HepG2 (cell line): ENCODE results near the gene SRGAP2B.
"Not testable (repeated sequence)": the region's sequence is repeated elsewhere in the genome, so short reads cannot be mapped to it uniquely, and the experiment has no call there.

Experiments used
- CTCF ChIP-seq: sonication (generic); formaldehyde crosslinking; IDR thresholded peaks from 2 replicates; pipeline ENCODE4 v1.5.0; 2020; ENCODE audit warnings: mild to moderate bottlenecking, missing genetic modification reagents, moderate library complexity
- EZH2 ChIP-seq: conservative IDR thresholded peaks from 2 replicates; pipeline ENCODE4 v1.6.1; 2012; ENCODE audit warnings: mild to moderate bottlenecking, low read depth, low read length, moderate library complexity
- FOXA3 ChIP-seq: IDR thresholded peaks from 2 replicates; pipeline ENCODE4 v1.6.1; 2016; ENCODE audit warnings: missing genetic modification reagents, missing compliant biosample characterization
- RAD21 ChIP-seq: fragments of 450-650 bp; formaldehyde crosslinking; IDR thresholded peaks from 2 replicates; pipeline ENCODE4 v1.5.0; 2020; ENCODE audit warnings: mild to moderate bottlenecking
- SMC3 ChIP-seq: IDR thresholded peaks from 2 replicates; pipeline ENCODE4 v1.6.1; 2011; ENCODE audit warnings: low read length, improper control_type of control experiment
- TBL1XR1 ChIP-seq: fragments of 150-350 bp; IDR thresholded peaks from 2 replicates; pipeline ENCODE4 v1.6.1; 2014; ENCODE audit warnings: borderline replicate concordance, low read length; ENCODE audit not compliant: partially characterized antibody
- ZBTB26 ChIP-seq: IDR thresholded peaks from 2 replicates; pipeline ENCODE4 v1.6.1; 2016; ENCODE audit warnings: missing compliant biosample characterization, missing genetic modification reagents, borderline replicate concordance
- ZBTB40 ChIP-seq, 2 experiments: fragments of 450-650 bp in 1 of 2; sonication (generic) in 1 of 2; formaldehyde crosslinking in 1 of 2; IDR thresholded peaks; 2 replicates each; pipeline versions ENCODE4 v1.6.1 to v1.8.0; 2016 to 2022; ENCODE audit warnings: antibody characterized with exemption in 1 of 2, mild to moderate bottlenecking in 1 of 2, missing genetic modification reagents in 1 of 2
- ZBTB43 ChIP-seq: sonication (generic); formaldehyde crosslinking; conservative IDR thresholded peaks from 2 replicates; pipeline ENCODE4 v1.4.0; 2020; ENCODE audit warnings: missing genetic modification reagents
- ZC3H4 ChIP-seq: sonication (generic); formaldehyde crosslinking; IDR thresholded peaks from 2 replicates; pipeline ENCODE4 v1.4.0; 2020; ENCODE audit warnings: missing genetic modification reagents, borderline replicate concordance
- ZZZ3 ChIP-seq: sonication (generic); formaldehyde crosslinking; IDR thresholded peaks from 2 replicates; pipeline ENCODE4 v1.4.0; 2020; ENCODE audit warnings: missing genetic modification reagents, mild to moderate bottlenecking, borderline replicate concordance

- TF ChIP-seq ZBTB43 (CRISPR knock-in tag); TBL1XR1; ZZZ3 (CRISPR knock-in tag); CTCF (CRISPR knock-in tag); ZC3H4 (CRISPR knock-in tag); RAD21 (CRISPR knock-in tag); ZBTB40 (IDR thresholded peaks at IDR 0.05); ZBTB40 (CRISPR knock-in tag; IDR thresholded peaks at IDR 0.05); SMC3; FOXA3 (CRISPR knock-in tag); EZH2; ZBTB26 (CRISPR knock-in tag): not testable (repeated sequence)
Measured at GRCh38 chr1:144936186-144936732, 158.9 kb downstream of the SRGAP2B start.
